Measurements from ENCODE around the gene CASP10.
"Not testable (repeated sequence)": the region's sequence is repeated elsewhere in the genome, so short reads cannot be mapped to it uniquely, and the experiment has no call there.

The CASP10 gene

DNA sequence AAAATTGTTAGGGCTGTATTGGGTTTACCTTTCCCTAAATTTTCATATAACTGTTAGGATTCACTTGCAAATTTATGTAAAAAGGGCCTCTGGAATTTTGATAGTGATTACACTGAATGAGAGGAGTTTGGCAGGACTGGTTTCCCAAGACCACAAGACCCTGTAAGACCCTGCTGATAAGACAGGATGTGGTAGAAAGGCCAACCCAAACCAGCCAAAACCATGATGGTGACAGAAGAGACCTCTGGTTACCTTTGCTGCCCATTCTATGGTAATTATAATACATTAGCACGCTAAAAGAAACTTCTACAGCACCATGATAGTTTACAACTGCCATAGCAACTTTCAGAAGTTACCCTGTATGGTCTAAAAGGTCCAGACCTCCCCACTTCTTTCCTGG is 8.3 kb upstream of the CASP10 start:
- TF ChIP-seq, protein P1, sequence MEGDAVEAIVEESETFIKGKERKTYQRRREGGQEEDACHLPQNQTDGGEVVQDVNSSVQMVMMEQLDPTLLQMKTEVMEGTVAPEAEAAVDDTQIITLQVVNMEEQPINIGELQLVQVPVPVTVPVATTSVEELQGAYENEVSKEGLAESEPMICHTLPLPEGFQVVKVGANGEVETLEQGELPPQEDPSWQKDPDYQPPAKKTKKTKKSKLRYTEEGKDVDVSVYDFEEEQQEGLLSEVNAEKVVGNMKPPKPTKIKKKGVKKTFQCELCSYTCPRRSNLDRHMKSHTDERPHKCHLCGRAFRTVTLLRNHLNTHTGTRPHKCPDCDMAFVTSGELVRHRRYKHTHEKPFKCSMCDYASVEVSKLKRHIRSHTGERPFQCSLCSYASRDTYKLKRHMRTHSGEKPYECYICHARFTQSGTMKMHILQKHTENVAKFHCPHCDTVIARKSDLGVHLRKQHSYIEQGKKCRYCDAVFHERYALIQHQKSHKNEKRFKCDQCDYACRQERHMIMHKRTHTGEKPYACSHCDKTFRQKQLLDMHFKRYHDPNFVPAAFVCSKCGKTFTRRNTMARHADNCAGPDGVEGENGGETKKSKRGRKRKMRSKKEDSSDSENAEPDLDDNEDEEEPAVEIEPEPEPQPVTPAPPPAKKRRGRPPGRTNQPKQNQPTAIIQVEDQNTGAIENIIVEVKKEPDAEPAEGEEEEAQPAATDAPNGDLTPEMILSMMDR (IDR thresholded peaks at IDR 0.05; ENCODE audit: control insufficient read depth, insufficient read depth, low read depth, low read length, missing control alignments) = no peak
- no peak overlapping the region for H3K4me3 ChIP-seq (ENCODE audit: control insufficient read depth, low read depth, low read length)
- DNase-seq (ENCODE audit: low read depth) = no peak

DNA sequence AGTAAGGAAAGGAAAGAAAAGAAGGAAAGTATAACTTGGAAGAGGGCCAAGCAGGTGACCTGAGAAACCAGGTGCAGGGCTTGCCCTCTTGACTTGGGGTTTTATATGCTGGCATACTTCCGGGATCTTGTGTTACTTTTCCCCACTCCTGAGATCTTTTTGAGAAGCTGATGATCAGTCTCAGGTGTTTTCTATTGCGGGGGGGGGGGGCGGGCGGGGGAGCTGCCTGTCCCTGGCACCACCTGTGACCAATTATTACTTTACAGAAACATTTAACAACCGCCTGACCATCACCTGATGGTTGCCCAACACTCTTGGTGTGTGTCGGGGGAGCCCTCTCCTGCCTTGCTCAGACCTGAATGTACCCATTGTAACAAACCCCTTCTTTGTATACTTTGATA is 6.9 kb upstream of the CASP10 start:
- DNase-seq (ENCODE audit: low read depth) = no peak
- TF ChIP-seq, protein P1 (IDR thresholded peaks at IDR 0.05; ENCODE audit: control insufficient read depth, insufficient read depth, low read depth, low read length, missing control alignments) = no peak
- H3K4me3 ChIP-seq (ENCODE audit: control insufficient read depth, low read depth, low read length) = no peak overlapping the region

DNA sequence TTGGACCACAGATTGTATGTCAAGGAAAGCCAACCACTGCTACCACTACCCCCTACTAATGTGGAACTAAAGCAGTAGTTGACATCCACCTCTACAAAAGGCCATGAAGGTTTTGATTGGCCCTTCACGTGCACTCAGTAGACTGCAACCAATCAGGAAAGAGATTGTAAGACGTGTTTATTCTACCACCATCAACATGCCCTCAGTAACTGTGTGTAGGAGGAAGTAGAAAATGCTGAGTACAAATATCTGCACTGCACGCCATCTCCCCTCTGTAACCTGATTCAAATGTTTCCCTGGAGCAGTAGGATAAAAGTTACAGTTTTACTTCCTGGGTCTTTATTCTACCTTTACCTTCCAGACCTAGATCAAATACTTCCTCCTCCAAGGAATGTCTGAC is 2.9 kb upstream of the CASP10 start:
- DNase-seq (ENCODE audit: low read depth) = no peak
- H3K4me3 ChIP-seq (ENCODE audit: control insufficient read depth, low read depth, low read length) = no peak overlapping the region
- TF ChIP-seq, protein P1 (IDR thresholded peaks at IDR 0.05; ENCODE audit: control insufficient read depth, insufficient read depth, low read depth, low read length, missing control alignments) = no peak

DNA sequence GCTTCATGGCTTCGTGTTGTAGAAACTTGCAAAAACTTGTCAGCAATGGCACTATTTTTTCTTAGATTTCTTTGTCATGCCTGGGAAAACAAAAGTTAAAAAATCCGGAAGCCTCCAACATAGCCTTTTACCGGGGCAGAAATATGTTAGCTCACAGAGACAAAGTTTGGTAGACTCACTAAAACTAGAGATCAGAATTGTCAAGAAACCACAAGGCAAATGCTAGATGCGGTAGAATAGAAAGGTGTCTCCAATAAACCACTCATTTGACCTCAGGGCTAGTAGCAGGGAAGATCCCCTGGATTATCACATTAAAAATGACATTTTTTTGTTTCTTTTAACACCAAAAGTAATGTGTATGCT is 405 bp downstream of the CASP10 start:
- TF ChIP-seq, protein P1 (IDR thresholded peaks at IDR 0.05; ENCODE audit: control insufficient read depth, insufficient read depth, low read depth, low read length, missing control alignments) = no peak
- no peak for DNase-seq (ENCODE audit: low read depth)
- peak overlapping the region; percentile 24 for H3K4me3 ChIP-seq (ENCODE audit: control insufficient read depth, low read depth, low read length)

DNA sequence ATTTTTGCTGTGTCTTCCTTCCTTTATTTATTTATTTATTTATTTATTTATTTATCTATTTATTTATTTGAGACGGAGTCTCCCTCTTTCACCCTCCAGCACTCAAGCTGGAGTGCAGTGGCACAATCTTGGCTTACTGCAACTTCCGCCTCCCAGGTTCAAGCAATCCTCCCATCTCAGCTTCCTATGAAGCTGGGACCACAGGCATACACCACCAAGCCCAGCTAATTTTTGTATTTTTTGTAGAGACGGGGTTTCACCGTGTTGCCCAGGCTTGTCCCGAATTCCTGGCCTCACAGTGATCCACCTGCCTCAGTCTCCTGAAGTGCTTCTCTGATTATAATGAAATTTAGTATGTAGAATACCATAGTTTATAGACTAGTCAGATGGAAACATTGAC is 894 bp downstream of the CASP10 start:
- not testable (repeated sequence) for DNase-seq (ENCODE audit: low read depth); H3K4me3 ChIP-seq (ENCODE audit: control insufficient read depth, low read depth, low read length)

DNA sequence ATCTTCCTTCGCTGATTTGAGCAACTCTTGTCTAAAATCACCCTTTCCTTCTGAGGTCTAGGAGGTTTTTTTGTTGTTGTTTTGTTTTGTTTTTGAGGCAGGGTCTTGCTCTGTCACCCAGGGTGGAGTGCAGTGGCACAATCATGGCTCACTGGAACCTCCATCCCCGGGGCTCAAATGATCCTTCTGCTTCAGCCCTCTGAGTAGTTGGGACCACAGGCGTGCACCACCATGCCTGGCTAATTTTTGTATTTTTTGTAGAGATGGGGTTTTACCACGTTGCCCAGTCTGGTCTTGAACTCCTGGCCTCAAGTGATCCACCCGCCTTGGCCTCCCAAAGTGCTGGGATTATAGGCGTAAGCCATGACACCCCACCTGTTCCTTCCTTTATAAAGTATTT is 1.3 kb downstream of the CASP10 start:
- not testable (repeated sequence) for DNase-seq (ENCODE audit: low read depth); H3K4me3 ChIP-seq (ENCODE audit: control insufficient read depth, low read depth, low read length)

DNA sequence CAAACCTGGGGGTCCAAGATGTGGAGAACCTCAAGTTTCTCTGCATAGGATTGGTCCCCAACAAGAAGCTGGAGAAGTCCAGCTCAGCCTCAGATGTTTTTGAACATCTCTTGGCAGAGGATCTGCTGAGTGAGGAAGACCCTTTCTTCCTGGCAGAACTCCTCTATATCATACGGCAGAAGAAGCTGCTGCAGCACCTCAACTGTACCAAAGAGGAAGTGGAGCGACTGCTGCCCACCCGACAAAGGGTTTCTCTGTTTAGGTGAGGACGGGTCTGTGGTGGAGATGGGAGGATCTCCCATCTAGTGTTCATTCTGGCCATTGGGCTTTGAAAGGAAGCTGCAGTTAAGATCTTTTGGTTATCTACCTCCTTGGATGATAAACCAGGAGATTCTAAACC is 2.9 kb downstream of the CASP10 start:
- TF ChIP-seq, protein P1 (IDR thresholded peaks at IDR 0.05; ENCODE audit: control insufficient read depth, insufficient read depth, low read depth, low read length, missing control alignments) = no peak
- DNase-seq (ENCODE audit: low read depth) = no peak
- H3K4me3 ChIP-seq (ENCODE audit: control insufficient read depth, low read depth, low read length) = no peak overlapping the region

DNA sequence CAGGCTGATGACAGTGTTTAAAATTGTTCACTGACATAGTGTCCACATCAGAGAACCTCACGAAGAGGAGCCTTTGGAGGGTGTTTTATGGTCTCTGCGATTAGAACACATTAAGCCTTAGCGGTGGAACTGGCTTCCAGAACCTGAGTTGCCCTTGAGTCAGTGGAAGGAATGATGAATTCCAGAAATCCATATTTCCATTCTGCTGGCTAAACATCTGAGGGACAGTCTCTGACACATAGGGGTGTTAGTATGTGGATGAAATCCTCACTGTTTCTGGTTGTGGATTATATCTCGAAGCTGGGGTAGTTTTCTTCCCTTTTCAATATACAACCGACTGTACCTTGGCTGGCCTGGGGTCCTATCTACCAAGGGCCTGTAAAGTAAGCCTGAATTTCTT is 4.0 kb downstream of the CASP10 start:
- TF ChIP-seq, protein P1 (IDR thresholded peaks at IDR 0.05; ENCODE audit: control insufficient read depth, insufficient read depth, low read depth, low read length, missing control alignments) = no peak
- H3K4me3 ChIP-seq (ENCODE audit: control insufficient read depth, low read depth, low read length) = no peak overlapping the region

More for the DNA sequence above, 4.0 kb downstream of the CASP10 start:
- no peak for DNase-seq (ENCODE audit: low read depth)

Data from AG09309 (cell line).